Measurements from ENCODE around the gene NOP9.

NOP9 gene

GRCh38 chr14:24277071-24277470, 22.6 kb upstream of the NOP9 start:
- H3K36me3 ChIP-seq (ENCODE audit: control insufficient read depth, insufficient read depth, low read length): no peaks in the 10 kb centered on the region
- no peak overlapping the region for H3K4me3 ChIP-seq (ENCODE audit: low read length)
- no peak overlapping the region for H3K4me2 ChIP-seq (ENCODE audit: low read length)
- H3K79me2 ChIP-seq (ENCODE audit: control insufficient read depth, insufficient read depth, low read length): no peaks in the 10 kb centered on the region
- H3K56ac ChIP-seq (ENCODE audit: low read length): no peak overlapping the region
- no peaks in the 10 kb centered on the region for H3K27me3 ChIP-seq (ENCODE audit: insufficient read depth, low read length, poor library complexity)
- no peak overlapping the region for H2BK15ac ChIP-seq (replicated peaks; ENCODE audit: low read depth)
- H3K27ac ChIP-seq (ENCODE audit: low read depth, low read length): no peak overlapping the region
- no peak overlapping the region for H4K8ac ChIP-seq (ENCODE audit: low read depth, low read length)
- no peak for DNase-seq
- H2BK5ac ChIP-seq (ENCODE audit: low read length): no peak overlapping the region
- H4K5ac ChIP-seq (ENCODE audit: low read length): no peak overlapping the region
- H3K23ac ChIP-seq (ENCODE audit: low read length): no peak overlapping the region
- no CpG with 5 or more reads among the region's 6 CpGs for whole genome bisulfite sequencing (ENCODE audit: extremely low coverage, insufficient coverage, low lambda C conversion rate)
- H3K4ac ChIP-seq (ENCODE audit: low read depth, low read length): no peak overlapping the region
- no peak overlapping the region for H2BK120ac ChIP-seq (ENCODE audit: low read depth, low read length)
- H3K4me1 ChIP-seq (ENCODE audit: control insufficient read depth, low read depth, low read length): no peaks in the 10 kb centered on the region
- H3K79me1 ChIP-seq (ENCODE audit: low read length): no peaks in the 10 kb centered on the region
- H3K9ac ChIP-seq (ENCODE audit: low read length): no peak overlapping the region
- no peak overlapping the region for H2AK5ac ChIP-seq (ENCODE audit: low read length)
- no peak overlapping the region for H3K18ac ChIP-seq (ENCODE audit: low read length)

- Histone ChIP-seq H3K27me3 (ENCODE audit: insufficient read depth, low read length, poor library complexity) (no peaks in the 10 kb centered on the region), H3K4me2 (ENCODE audit: low read length) (no peak overlapping the region), H3K56ac (ENCODE audit: low read length) (no peak overlapping the region), H3K36me3 (ENCODE audit: control insufficient read depth, insufficient read depth, low read length) (no peaks in the 10 kb centered on the region), H2BK15ac (replicated peaks; ENCODE audit: low read depth) (no peak overlapping the region), H3K9ac (ENCODE audit: low read length) (no peak overlapping the region), H3K18ac (ENCODE audit: low read length) (no peak overlapping the region), H4K5ac (ENCODE audit: low read length) (no peak overlapping the region), H3K4ac (ENCODE audit: low read depth, low read length) (no peak overlapping the region), H2BK120ac (ENCODE audit: low read depth, low read length) (no peak overlapping the region), H3K79me1 (ENCODE audit: low read length) (no peaks in the 10 kb centered on the region), H3K79me2 (ENCODE audit: control insufficient read depth, insufficient read depth, low read length) (no peaks in the 10 kb centered on the region), H2BK5ac (ENCODE audit: low read length) (no peak overlapping the region), H3K4me1 (ENCODE audit: control insufficient read depth, low read depth, low read length) (no peaks in the 10 kb centered on the region), H4K8ac (ENCODE audit: low read depth, low read length) (no peak overlapping the region), H3K4me3 (ENCODE audit: low read length) (no peak overlapping the region), H3K27ac (ENCODE audit: low read depth, low read length) (no peak overlapping the region), H2AK5ac (ENCODE audit: low read length) (no peak overlapping the region), H3K23ac (ENCODE audit: low read length) (no peak overlapping the region)
- no peak for DNase-seq
- WGBS (ENCODE audit: extremely low coverage, insufficient coverage, low lambda C conversion rate): no CpG with 5 or more reads among the region's 11 CpGs
Measured at GRCh38 chr14:24277606-24278321, 21.9 kb upstream of the NOP9 start.

- Histone ChIP-seq H4K8ac (ENCODE audit: low read depth, low read length) (no peak overlapping the region), H3K27me3 (ENCODE audit: insufficient read depth, low read length, poor library complexity) (no peaks in the 10 kb centered on the region), H3K9ac (ENCODE audit: low read length) (no peak overlapping the region), H3K79me1 (ENCODE audit: low read length) (no peaks in the 10 kb centered on the region), H3K4ac (ENCODE audit: low read depth, low read length) (no peak overlapping the region), H3K56ac (ENCODE audit: low read length) (no peak overlapping the region), H4K5ac (ENCODE audit: low read length) (no peak overlapping the region), H3K18ac (ENCODE audit: low read length) (no peak overlapping the region), H3K36me3 (ENCODE audit: control insufficient read depth, insufficient read depth, low read length) (no peaks in the 10 kb centered on the region), H2BK120ac (ENCODE audit: low read depth, low read length) (no peak overlapping the region), H3K4me2 (ENCODE audit: low read length) (no peak overlapping the region), H2BK5ac (ENCODE audit: low read length) (no peak overlapping the region), H2BK15ac (replicated peaks; ENCODE audit: low read depth) (no peak overlapping the region), H3K4me1 (ENCODE audit: control insufficient read depth, low read depth, low read length) (no peaks in the 10 kb centered on the region), H3K27ac (ENCODE audit: low read depth, low read length) (no peak overlapping the region), H3K23ac (ENCODE audit: low read length) (no peak overlapping the region), H3K4me3 (ENCODE audit: low read length) (no peak overlapping the region), H3K79me2 (ENCODE audit: control insufficient read depth, insufficient read depth, low read length) (no peaks in the 10 kb centered on the region), H2AK5ac (ENCODE audit: low read length) (no peak overlapping the region)
- WGBS (ENCODE audit: extremely low coverage, insufficient coverage, low lambda C conversion rate): no CpG with 5 or more reads among the region's 5 CpGs
- no peak for DNase-seq
Measured at GRCh38 chr14:24278424-24278823, 21.2 kb upstream of the NOP9 start.

- Histone ChIP-seq H4K5ac (ENCODE audit: low read length) (no peak overlapping the region), H2BK5ac (ENCODE audit: low read length) (no peak overlapping the region), H2AK5ac (ENCODE audit: low read length) (no peak overlapping the region), H3K18ac (ENCODE audit: low read length) (no peak overlapping the region), H4K8ac (ENCODE audit: low read depth, low read length) (no peak overlapping the region), H3K4me2 (ENCODE audit: low read length) (no peak overlapping the region), H2BK120ac (ENCODE audit: low read depth, low read length) (no peak overlapping the region), H3K4me3 (ENCODE audit: low read length) (no peak overlapping the region), H3K79me2 (ENCODE audit: control insufficient read depth, insufficient read depth, low read length) (no peaks in the 10 kb centered on the region), H3K27me3 (ENCODE audit: insufficient read depth, low read length, poor library complexity) (no peaks in the 10 kb centered on the region), H3K4ac (ENCODE audit: low read depth, low read length) (no peak overlapping the region), H3K23ac (ENCODE audit: low read length) (no peak overlapping the region), H3K9ac (ENCODE audit: low read length) (no peak overlapping the region), H2BK15ac (replicated peaks; ENCODE audit: low read depth) (no peak overlapping the region), H3K4me1 (ENCODE audit: control insufficient read depth, low read depth, low read length) (no peaks in the 10 kb centered on the region), H3K27ac (ENCODE audit: low read depth, low read length) (no peak overlapping the region), H3K79me1 (ENCODE audit: low read length) (no peaks in the 10 kb centered on the region), H3K36me3 (ENCODE audit: control insufficient read depth, insufficient read depth, low read length) (no peaks in the 10 kb centered on the region), H3K56ac (ENCODE audit: low read length) (no peak overlapping the region)
- WGBS (ENCODE audit: extremely low coverage, insufficient coverage, low lambda C conversion rate): no CpG with 5 or more reads among the region's 11 CpGs
- no peak for DNase-seq
Measured at GRCh38 chr14:24279301-24280186, 20.1 kb upstream of the NOP9 start.

- H3K4me2 ChIP-seq (ENCODE audit: low read length): no peak overlapping the region
- H3K27ac ChIP-seq (ENCODE audit: low read depth, low read length): no peak overlapping the region
- no peaks in the 10 kb centered on the region for H3K36me3 ChIP-seq (ENCODE audit: control insufficient read depth, insufficient read depth, low read length)
- H3K4me1 ChIP-seq (ENCODE audit: control insufficient read depth, low read depth, low read length): no peaks in the 10 kb centered on the region
- no peak overlapping the region for H3K4ac ChIP-seq (ENCODE audit: low read depth, low read length)
- no peaks in the 10 kb centered on the region for H3K79me1 ChIP-seq (ENCODE audit: low read length)
- H3K27me3 ChIP-seq (ENCODE audit: insufficient read depth, low read length, poor library complexity): no peaks in the 10 kb centered on the region
- DNase-seq: no peak
- WGBS (ENCODE audit: extremely low coverage, insufficient coverage, low lambda C conversion rate): no CpG with 5 or more reads among the region's 6 CpGs
- H3K23ac ChIP-seq (ENCODE audit: low read length): no peak overlapping the region
- no peak overlapping the region for H3K4me3 ChIP-seq (ENCODE audit: low read length)
- H3K18ac ChIP-seq (ENCODE audit: low read length): no peak overlapping the region
- no peaks in the 10 kb centered on the region for H3K79me2 ChIP-seq (ENCODE audit: control insufficient read depth, insufficient read depth, low read length)
- no peak overlapping the region for H4K5ac ChIP-seq (ENCODE audit: low read length)
- no peak overlapping the region for H4K8ac ChIP-seq (ENCODE audit: low read depth, low read length)
- H3K9ac ChIP-seq (ENCODE audit: low read length): no peak overlapping the region
- H3K56ac ChIP-seq (ENCODE audit: low read length): no peak overlapping the region
- no peak overlapping the region for H2BK5ac ChIP-seq (ENCODE audit: low read length)
- H2BK120ac ChIP-seq (ENCODE audit: low read depth, low read length): no peak overlapping the region
- no peak overlapping the region for H2BK15ac ChIP-seq (replicated peaks; ENCODE audit: low read depth)
- H2AK5ac ChIP-seq (ENCODE audit: low read length): no peak overlapping the region
Measured at GRCh38 chr14:24280797-24281460, 18.7 kb upstream of the NOP9 start.
